ENCODE data around the gene MAST2. TPM values are rescaled to one million over a fixed set of nuclear protein-coding genes. Genes with fewer than 3 reads are reported as not detected.

MAST2 gene
- total RNA-seq, 4 donors from 2014 or later = 18.8 to 22.2 (median 20.2) TPM

DNA sequence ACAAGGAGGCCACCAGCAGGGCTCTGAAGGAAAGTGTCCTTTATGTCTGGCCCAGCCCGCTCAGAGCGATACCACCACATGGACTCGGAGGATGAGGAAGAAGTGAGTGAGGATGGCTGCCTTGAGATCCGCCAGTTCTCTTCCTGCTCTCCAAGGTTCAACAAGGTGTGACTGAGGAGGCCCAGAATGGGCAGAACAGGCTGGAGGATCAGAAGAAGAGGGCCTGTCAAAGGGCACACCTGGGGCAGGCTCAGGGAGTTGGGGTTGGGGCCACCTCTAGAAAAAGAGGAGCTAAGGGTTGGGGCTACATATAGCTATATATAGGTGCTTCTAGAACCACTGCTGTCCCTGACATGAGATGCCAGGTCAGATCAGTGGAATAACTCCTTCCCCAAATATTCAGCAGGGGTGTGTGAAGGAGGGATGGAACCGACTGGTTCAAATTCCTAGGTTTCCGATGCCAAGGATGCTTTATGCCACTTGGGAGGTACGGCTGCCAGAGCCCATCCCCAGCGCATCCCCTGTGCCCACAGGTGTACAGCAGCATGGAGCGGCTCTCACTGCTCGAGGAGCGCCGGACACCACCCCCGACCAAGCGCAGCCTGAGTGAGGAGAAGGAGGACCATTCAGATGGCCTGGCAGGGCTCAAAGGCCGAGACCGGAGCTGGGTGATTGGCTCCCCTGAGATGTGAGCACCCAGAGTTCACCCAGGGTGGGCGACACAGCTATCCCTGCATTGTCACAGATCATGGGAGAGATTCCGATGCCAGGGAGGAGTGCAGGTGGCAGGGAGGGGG, 226.9 kb downstream of the MAST2 start:
- no peaks in the 10 kb centered on the region for H3K36me3 ChIP-seq
- H3K4me3 ChIP-seq (replicated peaks in 1 of 3) = no peak overlapping the region
- 82 to 86% methylated on average over 18 of the region's 18 CpGs for WGBS, 2 donors
- no peak overlapping the region for H3K27ac ChIP-seq
- peaks cover 0 to 34% of the 10 kb centered on the region in 2 donors for H3K4me1 ChIP-seq
- no peaks in the 10 kb centered on the region for H3K27me3 ChIP-seq
- DNase-seq = peak; percentile 70 to 72
- intact Hi-C loops (cut with DNase I) = no loop called here
- TF ChIP-seq POLR2A (IDR thresholded peaks at IDR 0.05) = no peak
- TF ChIP-seq, protein P1, sequence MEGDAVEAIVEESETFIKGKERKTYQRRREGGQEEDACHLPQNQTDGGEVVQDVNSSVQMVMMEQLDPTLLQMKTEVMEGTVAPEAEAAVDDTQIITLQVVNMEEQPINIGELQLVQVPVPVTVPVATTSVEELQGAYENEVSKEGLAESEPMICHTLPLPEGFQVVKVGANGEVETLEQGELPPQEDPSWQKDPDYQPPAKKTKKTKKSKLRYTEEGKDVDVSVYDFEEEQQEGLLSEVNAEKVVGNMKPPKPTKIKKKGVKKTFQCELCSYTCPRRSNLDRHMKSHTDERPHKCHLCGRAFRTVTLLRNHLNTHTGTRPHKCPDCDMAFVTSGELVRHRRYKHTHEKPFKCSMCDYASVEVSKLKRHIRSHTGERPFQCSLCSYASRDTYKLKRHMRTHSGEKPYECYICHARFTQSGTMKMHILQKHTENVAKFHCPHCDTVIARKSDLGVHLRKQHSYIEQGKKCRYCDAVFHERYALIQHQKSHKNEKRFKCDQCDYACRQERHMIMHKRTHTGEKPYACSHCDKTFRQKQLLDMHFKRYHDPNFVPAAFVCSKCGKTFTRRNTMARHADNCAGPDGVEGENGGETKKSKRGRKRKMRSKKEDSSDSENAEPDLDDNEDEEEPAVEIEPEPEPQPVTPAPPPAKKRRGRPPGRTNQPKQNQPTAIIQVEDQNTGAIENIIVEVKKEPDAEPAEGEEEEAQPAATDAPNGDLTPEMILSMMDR (IDR thresholded peaks at IDR 0.05) = no peak
- H3K9me3 ChIP-seq = no peaks in the 10 kb centered on the region

DNA sequence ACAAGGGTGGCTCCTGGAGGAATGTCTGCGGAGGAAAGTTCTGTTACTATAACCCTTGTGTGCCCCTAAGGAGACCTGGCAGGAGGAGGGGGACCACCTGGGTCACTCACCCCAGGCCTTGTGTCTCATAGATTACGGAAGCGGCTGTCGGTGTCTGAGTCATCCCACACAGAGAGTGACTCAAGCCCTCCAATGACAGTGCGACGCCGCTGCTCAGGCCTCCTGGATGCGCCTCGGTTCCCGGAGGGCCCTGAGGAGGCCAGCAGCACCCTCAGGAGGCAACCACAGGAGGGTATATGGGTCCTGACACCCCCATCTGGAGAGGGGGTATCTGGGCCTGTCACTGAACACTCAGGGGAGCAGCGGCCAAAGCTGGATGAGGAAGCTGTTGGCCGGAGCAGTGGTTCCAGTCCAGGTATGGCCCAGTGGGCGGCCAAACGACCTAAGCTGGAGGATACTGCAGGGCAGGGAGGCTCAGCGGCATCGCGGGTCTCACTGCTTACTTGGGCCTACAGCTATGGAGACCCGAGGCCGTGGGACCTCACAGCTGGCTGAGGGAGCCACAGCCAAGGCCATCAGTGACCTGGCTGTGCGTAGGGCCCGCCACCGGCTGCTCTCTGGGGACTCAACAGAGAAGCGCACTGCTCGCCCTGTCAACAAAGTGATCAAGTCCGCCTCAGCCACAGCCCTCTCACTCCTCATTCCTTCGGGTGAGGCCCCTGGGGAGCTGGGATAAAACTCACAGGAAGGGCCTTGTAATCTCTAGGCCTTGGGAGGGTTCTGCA, 227.7 kb downstream of the MAST2 start:
- intact Hi-C loops (cut with DNase I) = no loop called here
- H3K36me3 ChIP-seq = no peaks in the 10 kb centered on the region
- WGBS, 2 donors = 90 to 97% methylated on average over 13 to 26 of the region's 26 CpGs

DNA sequence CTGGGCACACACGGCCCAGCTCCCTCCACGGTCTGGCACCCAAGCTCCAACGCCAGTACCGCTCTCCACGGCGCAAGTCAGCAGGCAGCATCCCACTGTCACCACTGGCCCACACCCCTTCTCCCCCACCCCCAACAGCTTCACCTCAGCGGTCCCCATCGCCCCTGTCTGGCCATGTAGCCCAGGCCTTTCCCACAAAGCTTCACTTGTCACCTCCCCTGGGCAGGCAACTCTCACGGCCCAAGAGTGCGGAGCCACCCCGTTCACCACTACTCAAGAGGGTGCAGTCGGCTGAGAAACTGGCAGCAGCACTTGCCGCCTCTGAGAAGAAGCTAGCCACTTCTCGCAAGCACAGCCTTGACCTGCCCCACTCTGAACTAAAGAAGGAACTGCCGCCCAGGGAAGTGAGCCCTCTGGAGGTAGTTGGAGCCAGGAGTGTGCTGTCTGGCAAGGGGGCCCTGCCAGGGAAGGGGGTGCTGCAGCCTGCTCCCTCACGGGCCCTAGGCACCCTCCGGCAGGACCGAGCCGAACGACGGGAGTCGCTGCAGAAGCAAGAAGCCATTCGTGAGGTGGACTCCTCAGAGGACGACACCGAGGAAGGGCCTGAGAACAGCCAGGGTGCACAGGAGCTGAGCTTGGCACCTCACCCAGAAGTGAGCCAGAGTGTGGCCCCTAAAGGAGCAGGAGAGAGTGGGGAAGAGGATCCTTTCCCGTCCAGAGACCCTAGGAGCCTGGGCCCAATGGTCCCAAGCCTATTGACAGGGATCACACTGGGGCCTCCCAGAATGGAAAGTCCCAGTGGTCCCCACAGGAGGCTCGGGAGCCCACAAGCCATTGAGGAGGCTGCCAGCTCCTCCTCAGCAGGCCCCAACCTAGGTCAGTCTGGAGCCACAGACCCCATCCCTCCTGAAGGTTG, 231.4 kb downstream of the MAST2 start:
- Histone ChIP-seq H3K27ac (peak overlapping the region; percentile 14 to 69 (median 50)), H3K4me3 (replicated peaks in 1 of 3) (no peak overlapping the region), H3K36me3 (no peaks in the 10 kb centered on the region), H3K27me3 (no peaks in the 10 kb centered on the region), H3K4me1 (peaks cover 12 to 43% of the 10 kb centered on the region in 2 donors), H3K9me3 (no peaks in the 10 kb centered on the region)
- TF ChIP-seq POLR2A (IDR thresholded peaks at IDR 0.05) = peak in 1 of 2 donors; percentile 34
- TF ChIP-seq, protein P1 (IDR thresholded peaks at IDR 0.05) = peak in 1 of 6 experiments; percentile 36
- intact Hi-C loops (cut with DNase I) = no loop called here
- DNase-seq = peak; percentile 90 to 91
- WGBS, 2 donors = 55 to 60% methylated on average over 24 to 26 of the region's 27 CpGs

More for the DNA sequence above, 227.7 kb downstream of the MAST2 start:
- Histone ChIP-seq H3K4me1 (peaks cover 0 to 34% of the 10 kb centered on the region in 2 donors), H3K27ac (no peak overlapping the region), H3K4me3 (replicated peaks in 1 of 3) (no peak overlapping the region), H3K27me3 (no peaks in the 10 kb centered on the region), H3K9me3 (no peaks in the 10 kb centered on the region)
- peak; percentile 29 to 58 for DNase-seq
- TF ChIP-seq POLR2A (IDR thresholded peaks at IDR 0.05) = no peak
- TF ChIP-seq, protein P1 (IDR thresholded peaks at IDR 0.05) = no peak

DNA sequence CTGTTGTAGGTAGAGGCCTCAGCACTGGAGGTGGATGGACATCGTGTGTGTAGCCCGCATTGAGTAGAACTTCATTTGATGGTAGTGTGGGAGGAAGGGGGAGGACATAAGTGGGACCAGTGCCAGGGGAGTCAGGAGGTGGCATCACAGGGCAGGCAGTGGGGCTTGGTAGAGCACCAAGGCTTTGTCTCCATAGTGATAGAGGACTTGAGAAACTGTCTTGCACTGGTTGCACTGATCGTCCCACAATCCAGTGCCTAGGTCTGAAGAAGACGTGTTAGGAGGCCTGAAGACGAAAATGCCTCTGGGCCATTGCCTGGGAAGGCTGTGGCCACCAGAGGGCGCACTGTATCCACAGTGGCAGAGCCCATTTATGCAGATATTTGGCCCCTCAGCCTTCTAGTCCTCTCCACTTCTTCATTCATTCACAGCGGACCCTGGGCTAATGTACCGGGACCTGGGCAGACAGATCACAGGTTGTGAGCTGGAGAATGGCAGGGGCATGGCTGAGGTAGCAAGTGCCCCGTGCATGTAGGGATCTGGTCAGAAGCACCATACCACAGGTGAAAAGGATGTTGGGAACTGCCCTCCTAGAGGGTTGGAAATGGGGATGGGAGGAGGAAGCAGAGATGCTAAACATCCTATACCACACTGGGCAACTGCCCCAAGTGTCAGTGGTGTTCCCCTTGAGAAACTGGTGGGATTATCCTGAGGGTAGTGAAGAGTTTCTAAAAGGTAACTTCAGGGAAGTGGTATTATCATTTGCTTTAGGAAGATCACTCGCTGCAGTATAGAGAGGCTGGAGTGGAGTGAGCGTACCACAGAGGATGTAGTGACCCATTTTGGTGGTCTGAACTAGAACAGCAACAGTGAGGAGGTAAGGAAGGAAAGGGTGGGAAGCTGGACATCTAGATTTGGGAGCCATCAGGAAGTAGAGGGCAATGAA, 233.8 kb downstream of the MAST2 start:
- WGBS, 2 donors = 38 to 43% methylated on average over 9 to 11 of the region's 11 CpGs
- Histone ChIP-seq H3K27ac (no peak overlapping the region), H3K27me3 (no peaks in the 10 kb centered on the region)

More for the DNA sequence above, 233.8 kb downstream of the MAST2 start:
- Histone ChIP-seq H3K4me1 (peaks cover 23 to 54% of the 10 kb centered on the region in 2 donors), H3K36me3 (no peaks in the 10 kb centered on the region), H3K9me3 (no peaks in the 10 kb centered on the region), H3K4me3 (replicated peaks in 1 of 3) (no peak overlapping the region)
- TF ChIP-seq POLR2A (IDR thresholded peaks at IDR 0.05) = no peak
- TF ChIP-seq, protein P1 (IDR thresholded peaks at IDR 0.05) = peak; percentile 90 to 97 (median 96)
- intact Hi-C loops (cut with DNase I) = loop anchor here (2.0 kb wide), 2 partner anchors 142 to 186 kb away; no protein-coding TSS in a partner anchor
- DNase-seq = peak; percentile 89 to 90
